K562 (cell line): ENCODE data around the gene LASP1NB.

Experiments
- ATF4 ChIP-seq: fragments of 450-650 bp; formaldehyde crosslinking; IDR thresholded peaks from 2 replicates; pipeline ENCODE4 v1.4.0; 2022; ENCODE audit warnings: mild to moderate bottlenecking, moderate library complexity
- CTCF ChIP-seq, 3 experiments: IDR thresholded peaks in 2 of 3; conservative IDR thresholded peaks in 1 of 3; 2 replicates each; pipeline ENCODE4 v1.5.1; 2011 to 2012; ENCODE audit warnings: low read length in 3 of 3, mild to moderate bottlenecking in 3 of 3, control low read depth in 2 of 3, improper control_type of control experiment in 1 of 3, inconsistent platforms in 1 of 3, low read depth in 1 of 3, mixed read lengths in 1 of 3, moderate library complexity in 1 of 3; ENCODE audit not compliant: insufficient read depth in 2 of 3
- E2F3 ChIP-seq: fragments of 250-450 bp; sonication (Bioruptor Pico); IDR thresholded peaks from 2 replicates; pipeline ENCODE4 v1.4.0; 2020; ENCODE audit warnings: mild to moderate bottlenecking
- EGR1 ChIP-seq: fragments of 450-650 bp; conservative IDR thresholded peaks from 2 replicates; pipeline ENCODE4 v1.6.1; 2017; ENCODE audit warnings: mild to moderate bottlenecking
- EP300 ChIP-seq: IDR thresholded peaks from 2 replicates; pipeline ENCODE4 v1.6.1; 2012; ENCODE audit warnings: low read length, improper control_type of control experiment
- PKNOX1 ChIP-seq: fragments of 450-650 bp; IDR thresholded peaks from 2 replicates; pipeline ENCODE4 v1.6.1; 2016
- RCOR1 ChIP-seq, 2 experiments: IDR thresholded peaks; 2 replicates each; pipeline ENCODE4 v1.6.1; 2012; ENCODE audit warnings: low read depth in 2 of 2, low read length in 2 of 2, borderline replicate concordance in 1 of 2, improper control_type of control experiment in 1 of 2
- SP2 ChIP-seq: IDR thresholded peaks from 2 replicates; pipeline ENCODE4 v1.6.1; 2011; ENCODE audit warnings: mild to moderate bottlenecking, low read depth, low read length, moderate library complexity; ENCODE audit not compliant: poor library complexity, severe bottlenecking; ENCODE audit errors: extremely low read depth
- THAP7 ChIP-seq: fragments of 250-450 bp; sonication (Bioruptor Pico); IDR thresholded peaks from 2 replicates; pipeline ENCODE4 v1.5.0; 2021
- ZBTB7A ChIP-seq: IDR thresholded peaks from 2 replicates; pipeline ENCODE4 v1.6.1; 2011; ENCODE audit warnings: low read depth, mild to moderate bottlenecking, low read length, moderate library complexity, borderline replicate concordance; ENCODE audit not compliant: control insufficient read depth
- ZNF121 ChIP-seq: sonication (generic); formaldehyde crosslinking; conservative IDR thresholded peaks from 2 replicates; pipeline ENCODE4 v1.8.0; 2022; ENCODE audit warnings: missing genetic modification reagents
- ZNF175 ChIP-seq: fragments of 200-800 bp; sonication (Bioruptor generic); IDR thresholded peaks from 2 replicates; pipeline ENCODE4 v1.6.1; 2016; ENCODE audit warnings: low read depth, mild to moderate bottlenecking, missing genetic modification characterization, missing compliant biosample characterization
- ZSCAN29 ChIP-seq: fragments of 450-650 bp; IDR thresholded peaks from 2 replicates; pipeline ENCODE4 v1.6.1; 2017
- TF ChIP-seq, protein P1 (sequence below): fragments of 200-800 bp; sonication (Bioruptor generic); IDR thresholded peaks from 2 replicates; pipeline ENCODE4 v1.6.1; 2016; ENCODE audit warnings: missing genetic modification characterization, missing compliant biosample characterization

DNA sequence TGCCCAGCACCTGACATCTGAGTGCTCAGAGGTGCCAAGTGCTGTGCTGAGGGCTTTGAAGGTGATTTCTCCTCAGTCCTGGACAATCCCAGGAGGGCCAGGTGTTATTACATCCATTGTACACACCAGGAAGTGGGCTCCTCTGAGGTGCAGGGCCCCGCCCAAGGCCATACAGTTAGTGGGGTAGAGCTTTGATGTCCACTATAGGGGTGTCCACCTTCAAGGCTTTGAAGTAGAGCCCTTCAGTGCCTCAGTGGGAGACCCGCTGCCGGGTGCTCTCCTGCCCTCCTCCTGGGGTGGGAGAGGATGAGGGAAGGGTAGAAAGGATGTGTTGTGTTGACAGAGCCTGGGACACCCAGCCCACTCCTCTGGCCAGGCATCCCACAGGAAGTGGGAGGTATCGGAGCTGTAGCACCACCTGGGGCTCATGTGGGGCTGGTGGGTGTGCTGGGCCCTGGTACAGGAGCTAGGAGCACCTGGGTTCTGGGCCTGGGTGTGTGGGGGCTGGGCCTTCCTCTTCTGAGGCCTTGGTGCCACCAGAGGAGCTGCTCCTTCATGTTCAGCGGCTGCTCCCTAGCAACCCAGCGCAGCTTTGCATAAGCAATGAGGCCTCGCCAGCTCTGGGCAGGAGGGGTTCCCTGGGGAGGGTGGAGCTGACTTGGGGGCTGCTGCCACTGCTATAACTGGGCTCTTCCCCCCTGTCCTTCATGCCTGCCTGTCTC, 48.1 kb upstream of the LASP1NB start:
- no peak for TF ChIP-seq E2F3 (CRISPR knock-in tag)
- no peak for TF ChIP-seq CTCF (IDR thresholded peaks at IDR 0.05 in 2 of 3, conservative IDR thresholded peaks at IDR 0.05 in 1 of 3; ENCODE audit: insufficient read depth in 2 of 3, low read depth in 1 of 3, low read length in 3 of 3)
- no peak for TF ChIP-seq ZNF121 (CRISPR knock-in tag)
- no peak for TF ChIP-seq ZNF175 (CRISPR knock-in tag)
- TF ChIP-seq PKNOX1: no peak
- TF ChIP-seq, protein P1, sequence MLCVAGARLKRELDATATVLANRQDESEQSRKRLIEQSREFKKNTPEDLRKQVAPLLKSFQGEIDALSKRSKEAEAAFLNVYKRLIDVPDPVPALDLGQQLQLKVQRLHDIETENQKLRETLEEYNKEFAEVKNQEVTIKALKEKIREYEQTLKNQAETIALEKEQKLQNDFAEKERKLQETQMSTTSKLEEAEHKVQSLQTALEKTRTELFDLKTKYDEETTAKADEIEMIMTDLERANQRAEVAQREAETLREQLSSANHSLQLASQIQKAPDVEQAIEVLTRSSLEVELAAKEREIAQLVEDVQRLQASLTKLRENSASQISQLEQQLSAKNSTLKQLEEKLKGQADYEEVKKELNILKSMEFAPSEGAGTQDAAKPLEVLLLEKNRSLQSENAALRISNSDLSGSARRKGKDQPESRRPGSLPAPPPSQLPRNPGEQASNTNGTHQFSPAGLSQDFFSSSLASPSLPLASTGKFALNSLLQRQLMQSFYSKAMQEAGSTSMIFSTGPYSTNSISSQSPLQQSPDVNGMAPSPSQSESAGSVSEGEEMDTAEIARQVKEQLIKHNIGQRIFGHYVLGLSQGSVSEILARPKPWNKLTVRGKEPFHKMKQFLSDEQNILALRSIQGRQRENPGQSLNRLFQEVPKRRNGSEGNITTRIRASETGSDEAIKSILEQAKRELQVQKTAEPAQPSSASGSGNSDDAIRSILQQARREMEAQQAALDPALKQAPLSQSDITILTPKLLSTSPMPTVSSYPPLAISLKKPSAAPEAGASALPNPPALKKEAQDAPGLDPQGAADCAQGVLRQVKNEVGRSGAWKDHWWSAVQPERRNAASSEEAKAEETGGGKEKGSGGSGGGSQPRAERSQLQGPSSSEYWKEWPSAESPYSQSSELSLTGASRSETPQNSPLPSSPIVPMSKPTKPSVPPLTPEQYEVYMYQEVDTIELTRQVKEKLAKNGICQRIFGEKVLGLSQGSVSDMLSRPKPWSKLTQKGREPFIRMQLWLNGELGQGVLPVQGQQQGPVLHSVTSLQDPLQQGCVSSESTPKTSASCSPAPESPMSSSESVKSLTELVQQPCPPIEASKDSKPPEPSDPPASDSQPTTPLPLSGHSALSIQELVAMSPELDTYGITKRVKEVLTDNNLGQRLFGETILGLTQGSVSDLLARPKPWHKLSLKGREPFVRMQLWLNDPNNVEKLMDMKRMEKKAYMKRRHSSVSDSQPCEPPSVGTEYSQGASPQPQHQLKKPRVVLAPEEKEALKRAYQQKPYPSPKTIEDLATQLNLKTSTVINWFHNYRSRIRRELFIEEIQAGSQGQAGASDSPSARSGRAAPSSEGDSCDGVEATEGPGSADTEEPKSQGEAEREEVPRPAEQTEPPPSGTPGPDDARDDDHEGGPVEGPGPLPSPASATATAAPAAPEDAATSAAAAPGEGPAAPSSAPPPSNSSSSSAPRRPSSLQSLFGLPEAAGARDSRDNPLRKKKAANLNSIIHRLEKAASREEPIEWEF (CRISPR knock-in tag): no peak
- no peak for TF ChIP-seq EP300
- TF ChIP-seq RCOR1 (IDR thresholded peaks at IDR 0.05; ENCODE audit: borderline replicate concordance in 1 of 2, low read depth in 2 of 2, low read length in 2 of 2): no peak
- TF ChIP-seq EGR1: no peak
- TF ChIP-seq ZBTB7A: no peak
- no peak for TF ChIP-seq THAP7 (CRISPR knock-in tag)
- TF ChIP-seq SP2: no peak
- no peak for TF ChIP-seq ZSCAN29
- TF ChIP-seq ATF4: no peak
